ENCODE data around the gene TMPRSS11A.

TMPRSS11A gene

DNA sequence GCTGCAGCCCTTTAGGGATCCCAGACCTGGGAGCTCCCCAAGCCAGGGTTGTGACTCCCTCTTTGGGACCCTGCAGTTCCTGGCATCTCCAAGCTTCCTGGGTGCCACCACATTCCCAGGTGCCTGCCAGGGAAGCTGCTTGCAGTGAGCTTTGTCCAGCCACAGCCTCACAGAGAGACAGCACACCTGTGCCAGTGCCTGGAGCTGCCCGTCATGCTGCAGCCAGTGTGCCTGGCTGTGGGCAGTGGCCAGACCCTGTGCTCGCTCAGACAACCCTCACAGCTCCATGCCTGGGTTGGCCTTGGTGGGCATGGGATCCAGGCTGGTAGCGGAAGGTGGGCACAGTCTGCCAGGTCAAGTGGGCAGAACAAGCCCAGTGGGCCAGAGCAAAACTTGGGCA lies 36.0 kb downstream of the TMPRSS11A start:
- TF ChIP-seq, protein P1, sequence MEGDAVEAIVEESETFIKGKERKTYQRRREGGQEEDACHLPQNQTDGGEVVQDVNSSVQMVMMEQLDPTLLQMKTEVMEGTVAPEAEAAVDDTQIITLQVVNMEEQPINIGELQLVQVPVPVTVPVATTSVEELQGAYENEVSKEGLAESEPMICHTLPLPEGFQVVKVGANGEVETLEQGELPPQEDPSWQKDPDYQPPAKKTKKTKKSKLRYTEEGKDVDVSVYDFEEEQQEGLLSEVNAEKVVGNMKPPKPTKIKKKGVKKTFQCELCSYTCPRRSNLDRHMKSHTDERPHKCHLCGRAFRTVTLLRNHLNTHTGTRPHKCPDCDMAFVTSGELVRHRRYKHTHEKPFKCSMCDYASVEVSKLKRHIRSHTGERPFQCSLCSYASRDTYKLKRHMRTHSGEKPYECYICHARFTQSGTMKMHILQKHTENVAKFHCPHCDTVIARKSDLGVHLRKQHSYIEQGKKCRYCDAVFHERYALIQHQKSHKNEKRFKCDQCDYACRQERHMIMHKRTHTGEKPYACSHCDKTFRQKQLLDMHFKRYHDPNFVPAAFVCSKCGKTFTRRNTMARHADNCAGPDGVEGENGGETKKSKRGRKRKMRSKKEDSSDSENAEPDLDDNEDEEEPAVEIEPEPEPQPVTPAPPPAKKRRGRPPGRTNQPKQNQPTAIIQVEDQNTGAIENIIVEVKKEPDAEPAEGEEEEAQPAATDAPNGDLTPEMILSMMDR (IDR thresholded peaks at IDR 0.05; ENCODE audit: control extremely low read depth, extremely low read depth, low read depth, missing control alignments), result no peak
- no peak for DNase-seq (ENCODE audit: extremely low spot score)
- ChIA-PET POLR2A (no interaction called here), CTCF (interaction anchor here (0.8 to 1.3 kb wide), 5 partner anchors 10 to 30 kb away, joined by 3 to 6 read pairs (median 3); no protein-coding TSS in a partner anchor)

DNA sequence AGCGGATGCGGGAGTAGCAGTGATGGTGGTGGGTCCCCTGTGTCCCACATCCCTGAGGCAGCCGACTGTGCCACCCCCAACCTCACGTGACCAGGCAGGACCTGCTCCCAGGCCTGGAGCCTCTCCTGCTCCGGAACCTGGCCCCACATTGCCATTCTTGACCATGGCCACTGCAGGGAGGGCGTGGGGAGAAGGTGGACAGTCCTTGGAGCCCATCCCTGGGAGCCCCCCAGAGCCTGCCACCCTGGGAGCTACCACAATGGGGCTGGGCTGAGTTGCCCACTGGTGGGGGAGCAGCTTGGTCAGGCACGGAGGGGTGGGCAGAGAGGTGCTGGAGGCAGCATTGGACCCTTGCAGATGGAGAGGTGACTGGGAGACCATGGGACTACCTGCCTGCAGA lies 36.8 kb downstream of the TMPRSS11A start:
- POLR2A ChIA-PET, result no interaction called here
- CTCF ChIA-PET, result interaction anchor here (0.9 to 1.3 kb wide), 5 partner anchors 10 to 68 kb away, joined by 3 to 6 read pairs (median 3); no protein-coding TSS in a partner anchor

DNA sequence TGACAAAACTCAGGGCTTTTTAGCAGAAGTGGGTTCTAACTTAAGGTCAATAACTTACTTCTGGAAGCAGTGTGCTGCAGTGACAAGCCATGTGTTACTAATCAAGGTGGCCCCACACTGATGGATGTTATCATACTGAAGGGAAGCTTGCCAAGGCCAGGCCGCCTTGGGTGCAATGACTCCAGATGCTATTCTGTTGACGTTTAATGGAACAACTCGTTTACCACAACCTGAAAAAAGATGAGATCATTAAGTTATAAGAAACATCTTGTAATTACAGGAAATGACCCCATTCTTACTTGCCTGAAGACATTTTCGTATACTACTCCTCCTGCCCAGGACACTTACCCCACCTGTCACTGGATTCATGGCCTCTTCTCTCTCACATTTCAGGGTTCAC lies 40.6 kb downstream of the TMPRSS11A start:
- ChIA-PET POLR2A (no interaction called here), CTCF (no interaction called here)

More for the DNA sequence above, 36.8 kb downstream of the TMPRSS11A start:
- DNase-seq (ENCODE audit: extremely low spot score), result no peak
- TF ChIP-seq, protein P1 (IDR thresholded peaks at IDR 0.05; ENCODE audit: control extremely low read depth, extremely low read depth, low read depth, missing control alignments), result no peak

DNA sequence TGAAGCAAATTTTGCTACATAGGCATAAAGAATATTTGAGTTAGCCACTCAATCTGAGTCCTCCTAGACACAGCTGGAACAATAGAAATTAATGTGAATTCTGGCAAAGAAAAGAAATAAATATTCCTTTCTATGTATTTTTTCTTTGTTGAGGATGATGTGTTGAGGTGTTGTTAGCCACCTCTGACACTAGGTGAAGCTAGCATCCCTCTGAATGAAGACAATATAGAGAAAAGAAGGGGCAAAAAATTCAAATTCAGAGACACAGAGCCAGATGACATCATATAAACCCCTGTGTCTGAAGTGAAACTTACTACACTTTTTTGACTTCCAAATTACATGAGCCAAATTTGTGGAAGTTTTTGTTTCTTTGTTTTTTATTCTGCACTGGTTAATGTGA lies 44.9 kb downstream of the TMPRSS11A start:
- DNase-seq (ENCODE audit: extremely low spot score), result no peak
- ChIA-PET CTCF (interaction anchor here (1.8 kb wide), 1 partner anchor 18 kb away, joined by 5 read pairs; no protein-coding TSS in a partner anchor), POLR2A (no interaction called here)
- TF ChIP-seq, protein P1 (IDR thresholded peaks at IDR 0.05; ENCODE audit: control extremely low read depth, extremely low read depth, low read depth, missing control alignments), result no peak

More for the DNA sequence above, 40.6 kb downstream of the TMPRSS11A start:
- TF ChIP-seq, protein P1 (IDR thresholded peaks at IDR 0.05; ENCODE audit: control extremely low read depth, extremely low read depth, low read depth, missing control alignments), result no peak
- no peak for DNase-seq (ENCODE audit: extremely low spot score)

DNA sequence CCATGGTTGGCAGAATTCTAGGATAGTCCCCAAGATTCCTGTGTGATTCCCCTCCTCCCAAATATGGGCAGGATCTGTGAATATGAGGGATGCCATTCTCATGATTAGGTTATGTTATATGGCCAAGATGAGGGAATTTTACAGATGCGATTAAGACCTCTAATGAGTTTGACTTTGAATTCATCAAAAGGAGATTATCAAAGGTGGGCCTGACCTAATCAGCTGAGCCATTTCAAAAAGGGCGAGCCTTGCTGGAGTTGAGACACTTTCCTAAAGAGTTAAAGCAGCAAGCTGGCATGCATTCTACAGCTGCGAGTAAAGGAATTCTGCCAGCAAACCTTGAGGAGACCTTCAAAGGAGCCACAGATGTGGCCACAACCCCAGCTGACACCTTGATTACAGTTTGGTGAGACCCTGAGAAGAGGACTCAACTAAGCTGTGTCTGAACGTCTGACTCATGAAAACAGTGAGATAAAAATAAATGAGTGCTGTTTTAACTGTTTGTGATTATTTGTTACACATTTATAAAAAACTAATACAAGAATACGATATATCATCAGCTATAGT lies 47.8 kb downstream of the TMPRSS11A start:
- ChIA-PET CTCF (interaction anchor here (1.0 kb wide), 1 partner anchor 32 kb away, joined by 3 read pairs; the partner anchor contains the start of gene TMPRSS11D), POLR2A (no interaction called here)
- no peak for DNase-seq (ENCODE audit: extremely low spot score)
- TF ChIP-seq, protein P1 (IDR thresholded peaks at IDR 0.05; ENCODE audit: control extremely low read depth, extremely low read depth, low read depth, missing control alignments), result no peak

DNA sequence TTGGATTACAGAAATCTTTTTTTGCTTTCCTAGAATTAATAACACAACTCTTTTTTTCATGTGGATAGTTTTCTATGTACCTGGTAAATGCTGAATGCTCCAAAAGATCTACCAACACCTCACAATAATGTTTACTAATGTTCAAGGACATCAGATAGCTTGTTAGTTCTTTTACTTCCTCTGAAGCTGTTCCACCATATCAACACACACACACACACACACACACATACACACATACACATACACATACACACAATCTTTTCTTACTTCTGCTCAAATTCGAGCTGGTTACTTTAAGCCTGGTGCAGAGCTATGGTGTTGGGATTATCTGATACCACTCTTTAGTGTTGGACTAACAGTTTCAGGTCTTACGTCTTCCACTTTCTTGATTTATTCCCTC lies 51.2 kb downstream of the TMPRSS11A start:
- DNase-seq (ENCODE audit: extremely low spot score), result no peak
- TF ChIP-seq, protein P1 (IDR thresholded peaks at IDR 0.05; ENCODE audit: control extremely low read depth, extremely low read depth, low read depth, missing control alignments), result no peak
- CTCF ChIA-PET, result interaction anchor here (0.9 to 4.2 kb wide), 9 partner anchors 8 to 362 kb away, joined by 3 to 19 read pairs (median 5); no protein-coding TSS in a partner anchor
- POLR2A ChIA-PET, result no interaction called here
